KMS-11 (cell line): ENCODE data around the gene PYM1.
"Not testable (repeated sequence)": the region's sequence is repeated elsewhere in the genome, so short reads cannot be mapped to it uniquely, and the experiment has no call there.

Experiments
- H2AFZ ChIP-seq: fragments of 200-600 bp; sonication (generic); 2 replicates; pipeline ENCODE4 v1.6.1; 2016; ENCODE audit warnings: antibody characterized with exemption, mixed run types, low read depth
- H3K27ac ChIP-seq: fragments of 200-600 bp; sonication (generic); 2 replicates; pipeline ENCODE4 v1.6.1; 2016; ENCODE audit warnings: mild to moderate bottlenecking, mixed run types
- H3K27me3 ChIP-seq: fragments of 200-600 bp; sonication (generic); 2 replicates; pipeline ENCODE4 v1.6.1; 2017; ENCODE audit warnings: mild to moderate bottlenecking, low read depth, mixed run types, moderate library complexity; ENCODE audit not compliant: insufficient read depth
- H3K36me3 ChIP-seq: fragments of 200-600 bp; sonication (generic); 2 replicates; pipeline ENCODE4 v1.6.1; 2017; ENCODE audit warnings: mild to moderate bottlenecking, mixed run types; ENCODE audit not compliant: insufficient read depth
- H3K4me1 ChIP-seq: fragments of 200-600 bp; sonication (generic); 2 replicates; pipeline ENCODE4 v1.6.1; 2016; ENCODE audit warnings: mild to moderate bottlenecking, low read depth, mixed run types; ENCODE audit not compliant: poor library complexity, severe bottlenecking
- H3K4me2 ChIP-seq: fragments of 200-600 bp; sonication (generic); 2 replicates; pipeline ENCODE4 v1.7.0; 2016; ENCODE audit warnings: mild to moderate bottlenecking, mixed run types
- H3K4me3 ChIP-seq: fragments of 200-600 bp; sonication (generic); IDR thresholded peaks from 2 replicates; pipeline ENCODE4 v1.6.1; 2017; ENCODE audit warnings: low read depth, low read length, mixed read lengths; ENCODE audit not compliant: insufficient read depth
- H3K79me2 ChIP-seq: fragments of 200-600 bp; sonication (generic); 2 replicates; pipeline ENCODE4 v1.6.1; 2016; ENCODE audit warnings: low read depth, mixed run types; ENCODE audit not compliant: insufficient read depth
- H3K9ac ChIP-seq: fragments of 200-600 bp; sonication (generic); 2 replicates; pipeline ENCODE4 v1.6.1; 2016; ENCODE audit warnings: mild to moderate bottlenecking, mixed run types
- H4K20me1 ChIP-seq: fragments of 200-600 bp; sonication (generic); 2 replicates; pipeline ENCODE4 v1.6.1; 2016; ENCODE audit warnings: mild to moderate bottlenecking, mixed run types; ENCODE audit not compliant: insufficient read depth
- TF ChIP-seq, protein P1 (sequence below): fragments of 200-600 bp; sonication (generic); conservative IDR thresholded peaks from 2 replicates; pipeline ENCODE4 v1.6.1; 2017; ENCODE audit warnings: low read depth, mild to moderate bottlenecking, antibody characterized with exemption, low read length, moderate library complexity, mixed read lengths

PYM1 gene

DNA sequence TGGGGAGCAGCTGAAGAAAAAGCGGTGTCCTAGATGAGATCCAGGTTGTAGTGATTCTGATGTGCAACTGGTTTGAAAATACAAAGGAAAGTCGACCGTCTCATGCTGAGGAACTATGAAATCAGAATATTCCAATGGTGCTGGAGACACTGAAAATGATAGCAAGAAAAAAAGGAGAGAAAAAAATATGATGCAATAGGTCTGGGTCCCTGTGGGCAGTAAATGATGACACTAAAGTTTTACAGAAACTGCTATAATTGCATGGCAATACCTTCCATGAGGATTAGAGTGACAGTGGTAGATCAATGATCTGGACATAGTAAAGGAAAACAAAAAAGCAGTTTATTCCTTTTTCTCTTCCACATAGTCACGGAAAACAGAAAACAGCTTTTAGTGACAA is 2.3 kb downstream of the PYM1 start:
- Histone ChIP-seq H2AFZ (no peak overlapping the region), H3K27me3 (no peaks in the 10 kb centered on the region), H3K4me1 (peaks cover 42% of the 10 kb centered on the region), H3K9ac (no peak overlapping the region), H3K27ac (peak overlapping the region; percentile 93; the same call in 1 of the 2 replicates), H3K79me2 (peaks cover 61% of the 10 kb centered on the region), H3K36me3 (no peaks in the 10 kb centered on the region), H3K4me3 (no peak overlapping the region), H4K20me1 (no peaks in the 10 kb centered on the region), H3K4me2 (peak overlapping the region; percentile 80)
- TF ChIP-seq, protein P1, sequence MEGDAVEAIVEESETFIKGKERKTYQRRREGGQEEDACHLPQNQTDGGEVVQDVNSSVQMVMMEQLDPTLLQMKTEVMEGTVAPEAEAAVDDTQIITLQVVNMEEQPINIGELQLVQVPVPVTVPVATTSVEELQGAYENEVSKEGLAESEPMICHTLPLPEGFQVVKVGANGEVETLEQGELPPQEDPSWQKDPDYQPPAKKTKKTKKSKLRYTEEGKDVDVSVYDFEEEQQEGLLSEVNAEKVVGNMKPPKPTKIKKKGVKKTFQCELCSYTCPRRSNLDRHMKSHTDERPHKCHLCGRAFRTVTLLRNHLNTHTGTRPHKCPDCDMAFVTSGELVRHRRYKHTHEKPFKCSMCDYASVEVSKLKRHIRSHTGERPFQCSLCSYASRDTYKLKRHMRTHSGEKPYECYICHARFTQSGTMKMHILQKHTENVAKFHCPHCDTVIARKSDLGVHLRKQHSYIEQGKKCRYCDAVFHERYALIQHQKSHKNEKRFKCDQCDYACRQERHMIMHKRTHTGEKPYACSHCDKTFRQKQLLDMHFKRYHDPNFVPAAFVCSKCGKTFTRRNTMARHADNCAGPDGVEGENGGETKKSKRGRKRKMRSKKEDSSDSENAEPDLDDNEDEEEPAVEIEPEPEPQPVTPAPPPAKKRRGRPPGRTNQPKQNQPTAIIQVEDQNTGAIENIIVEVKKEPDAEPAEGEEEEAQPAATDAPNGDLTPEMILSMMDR = no peak

DNA sequence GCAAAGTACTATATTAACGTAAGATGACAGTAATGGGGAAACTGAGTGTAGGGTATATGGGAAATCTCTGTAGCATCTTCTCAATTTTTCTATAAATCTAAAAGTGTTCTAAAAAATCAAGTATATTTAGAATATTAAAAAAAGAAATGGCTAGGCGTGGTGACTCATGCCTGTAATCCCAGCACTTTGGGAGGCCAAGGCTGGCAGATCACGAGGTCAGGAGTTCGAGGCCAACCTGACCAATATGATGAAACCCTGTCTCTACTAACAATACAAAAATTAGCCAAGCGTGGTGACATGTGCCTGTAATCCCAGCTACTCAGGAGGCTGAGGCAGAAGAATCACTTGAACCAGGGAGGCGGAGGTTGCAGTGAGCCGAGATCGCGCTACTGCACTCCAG is 4.0 kb downstream of the PYM1 start:
- Histone ChIP-seq H3K4me1 (peaks cover 24% of the 10 kb centered on the region), H3K79me2 (peaks cover 75% of the 10 kb centered on the region; the same call in 1 of the 2 replicates)
- not testable (repeated sequence) for H3K36me3 ChIP-seq, H3K27me3 ChIP-seq, H3K4me3 ChIP-seq, H3K9ac ChIP-seq, H2AFZ ChIP-seq, H3K4me2 ChIP-seq, H4K20me1 ChIP-seq, H3K27ac ChIP-seq

DNA sequence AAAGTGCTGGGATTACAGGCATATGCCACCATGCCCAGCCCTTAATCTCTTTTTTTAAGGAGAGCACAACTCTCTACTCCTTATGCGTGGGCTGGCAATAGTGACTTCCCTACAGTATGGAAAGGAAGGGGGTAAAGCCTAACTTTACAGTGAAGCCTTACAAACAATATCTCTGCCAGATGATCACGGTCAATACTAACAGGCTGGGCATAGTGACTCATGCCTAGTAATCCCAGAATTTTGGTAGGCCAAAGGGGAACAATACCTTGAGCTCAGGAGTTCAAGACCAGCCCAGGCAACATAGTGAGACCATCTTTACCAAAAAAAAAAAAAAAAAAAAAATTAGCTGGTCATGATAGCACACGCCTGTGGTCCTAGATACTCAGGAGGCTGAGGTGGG is 5.6 kb downstream of the PYM1 start:
- TF ChIP-seq, protein P1 = no peak
- Histone ChIP-seq H3K36me3 (no peaks in the 10 kb centered on the region), H3K79me2 (peaks cover 86% of the 10 kb centered on the region; the same call in 1 of the 2 replicates), H3K27ac (no peak overlapping the region), H3K4me3 (no peak overlapping the region), H2AFZ (no peak overlapping the region), H3K4me2 (no peak overlapping the region), H3K9ac (no peak overlapping the region), H3K27me3 (no peaks in the 10 kb centered on the region), H3K4me1 (peaks cover 23% of the 10 kb centered on the region), H4K20me1 (no peaks in the 10 kb centered on the region)

DNA sequence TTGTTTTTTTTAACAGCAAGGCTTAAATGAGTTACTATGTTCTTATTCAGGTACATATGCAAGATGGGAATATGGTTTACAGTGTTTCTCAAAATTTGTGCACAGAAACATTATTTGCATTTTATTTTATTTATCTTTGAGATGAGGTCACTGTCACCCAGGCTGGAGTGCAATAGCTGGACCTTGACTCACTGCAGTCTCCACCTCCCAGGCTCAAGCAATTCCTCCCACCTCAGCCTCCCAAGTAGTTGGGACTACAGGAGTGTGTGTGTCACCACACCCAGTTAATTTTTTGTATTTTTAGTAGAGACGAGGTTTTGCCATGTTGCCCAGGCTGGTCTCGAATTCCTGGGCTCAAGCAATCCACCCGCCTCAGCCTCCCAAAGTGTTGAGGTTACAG is 8.7 kb downstream of the PYM1 start:
- not testable (repeated sequence) for H3K36me3 ChIP-seq, H4K20me1 ChIP-seq, H3K4me1 ChIP-seq, H3K4me2 ChIP-seq, H2AFZ ChIP-seq, H3K27ac ChIP-seq, H3K9ac ChIP-seq, H3K4me3 ChIP-seq, H3K27me3 ChIP-seq
- peaks cover 87% of the 10 kb centered on the region; the same call in 1 of the 2 replicates for H3K79me2 ChIP-seq

DNA sequence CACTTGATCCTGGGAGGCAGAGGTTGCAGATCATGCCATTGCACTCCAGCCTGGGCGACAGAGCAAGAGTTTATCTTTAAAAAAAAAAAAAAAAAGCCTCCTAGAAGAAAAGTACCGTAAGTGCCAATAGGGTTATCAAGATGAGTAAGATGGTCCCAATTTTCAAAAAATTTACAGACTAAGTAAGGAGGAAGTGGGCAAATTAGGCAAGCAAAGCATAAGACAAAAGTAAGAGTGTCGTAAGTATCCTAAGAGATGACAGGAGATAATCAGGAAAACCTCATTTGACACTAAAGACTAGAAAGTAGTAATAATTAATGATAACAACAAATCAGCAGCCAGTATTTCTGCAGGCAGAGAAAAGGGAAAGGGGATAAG is 12.2 kb downstream of the PYM1 start:
- H3K4me2 ChIP-seq = no peak overlapping the region
- no peak overlapping the region for H2AFZ ChIP-seq
- H3K27ac ChIP-seq = no peak overlapping the region
- peaks cover 71% of the 10 kb centered on the region; the same call in 1 of the 2 replicates for H3K79me2 ChIP-seq
- H3K9ac ChIP-seq = no peak overlapping the region
- no peaks in the 10 kb centered on the region for H3K27me3 ChIP-seq
- H3K4me3 ChIP-seq = no peak overlapping the region
- H3K36me3 ChIP-seq = no peaks in the 10 kb centered on the region
- no peaks in the 10 kb centered on the region for H4K20me1 ChIP-seq
- no peaks in the 10 kb centered on the region for H3K4me1 ChIP-seq
- TF ChIP-seq, protein P1 = no peak
